Measurements from ENCODE around the gene ADAMTS3.
A peak's percentile ranks its signal among the peaks of the same experiment; 100 is the strongest.

The ADAMTS3 gene

DNA sequence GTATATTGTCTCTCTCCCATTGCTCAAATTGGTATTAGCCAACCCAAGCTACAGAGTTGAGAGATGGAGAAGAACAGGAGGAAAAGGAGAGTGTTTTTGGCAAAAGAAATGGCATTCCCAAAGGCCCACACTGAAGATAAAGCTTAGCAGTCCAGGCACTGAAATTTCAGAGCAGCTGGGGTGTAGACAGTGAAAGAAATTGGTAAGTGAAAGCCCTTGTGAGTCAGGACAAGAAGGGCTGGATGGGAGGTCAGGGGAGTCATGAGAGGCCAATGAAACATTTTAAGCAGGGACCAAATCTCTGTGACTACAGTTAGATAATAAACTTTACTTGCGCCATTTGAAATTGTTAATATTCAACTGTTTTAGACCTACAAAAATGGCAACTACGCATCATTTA lies 177.7 kb downstream of the ADAMTS3 start:
- no peak for DNase-seq

DNA sequence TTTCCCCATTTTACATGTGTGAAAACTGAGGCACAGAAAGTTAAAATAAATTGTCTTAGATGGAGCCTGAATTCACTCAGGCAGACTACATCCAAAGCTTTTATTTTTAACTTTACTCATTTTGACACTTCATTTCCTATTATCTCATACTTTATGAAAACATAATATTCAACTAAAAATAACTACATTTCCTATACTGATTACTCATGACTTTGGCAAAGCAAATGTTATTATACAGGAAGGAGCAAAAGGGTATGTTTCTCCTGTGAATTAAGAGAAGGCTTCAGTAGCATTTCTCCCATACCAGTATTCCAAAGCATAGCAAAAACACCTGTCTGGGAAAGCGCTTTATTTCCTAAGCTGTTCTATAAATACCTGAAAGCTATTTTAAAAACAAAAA lies 178.6 kb downstream of the ADAMTS3 start:
- DNase-seq: no peak

DNA sequence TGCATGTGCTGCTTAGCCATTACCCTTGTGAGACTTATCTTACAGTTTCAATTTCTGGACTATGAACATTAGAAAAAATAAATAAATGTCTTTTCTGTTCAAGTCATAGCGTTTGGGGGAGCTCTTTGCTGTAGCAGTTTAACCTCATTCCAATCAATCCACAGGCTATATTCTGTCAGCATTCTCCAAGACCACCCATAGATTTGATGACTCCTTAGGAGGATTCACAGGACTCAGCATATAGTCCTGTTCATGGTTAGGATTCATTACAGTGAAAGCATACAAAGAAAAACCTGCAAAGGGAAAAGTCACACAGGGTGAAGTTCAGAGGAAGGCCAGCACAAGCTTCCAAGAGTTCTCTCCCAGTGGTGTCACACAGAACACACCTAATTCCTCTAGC lies 180.5 kb downstream of the ADAMTS3 start:
- DNase-seq: no peak

DNA sequence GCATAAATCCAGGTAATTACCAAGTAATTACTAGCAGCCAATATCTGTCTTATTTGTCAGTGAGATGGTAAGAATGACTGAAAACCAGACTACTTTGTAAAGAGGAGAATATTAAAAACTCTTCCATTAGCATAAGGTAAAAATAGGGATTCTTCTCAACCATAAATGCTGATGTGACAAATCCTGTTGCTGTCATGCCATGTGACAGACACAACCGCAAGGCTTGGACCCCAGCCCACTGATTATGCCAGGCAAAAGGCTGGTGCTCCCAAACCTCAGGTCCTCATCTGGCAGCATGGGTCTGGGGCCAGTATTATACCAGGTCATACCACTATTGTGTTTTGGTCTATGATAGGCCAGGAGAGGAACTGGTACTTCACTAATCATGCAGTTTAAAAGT lies 181.1 kb downstream of the ADAMTS3 start:
- no peak for DNase-seq

DNA sequence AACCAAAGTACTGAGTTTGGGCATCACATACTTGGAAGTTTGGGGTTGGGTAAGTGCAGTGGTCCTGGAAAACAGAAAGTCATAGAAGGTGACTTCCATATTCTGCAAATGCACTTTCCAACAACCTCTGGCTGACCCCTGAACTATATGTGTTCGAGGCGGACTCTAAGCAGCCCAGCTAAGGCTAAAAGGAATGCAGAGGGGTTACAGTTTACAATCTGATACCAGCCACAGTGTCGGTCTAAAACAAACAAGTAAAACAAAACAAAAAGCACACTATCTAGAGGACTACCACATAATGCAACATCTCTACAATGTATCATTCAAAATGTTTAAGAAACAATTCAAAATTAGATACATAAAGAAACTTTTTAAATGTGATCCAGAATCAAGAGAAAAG lies 185.6 kb downstream of the ADAMTS3 start:
- DNase-seq: no peak

DNA sequence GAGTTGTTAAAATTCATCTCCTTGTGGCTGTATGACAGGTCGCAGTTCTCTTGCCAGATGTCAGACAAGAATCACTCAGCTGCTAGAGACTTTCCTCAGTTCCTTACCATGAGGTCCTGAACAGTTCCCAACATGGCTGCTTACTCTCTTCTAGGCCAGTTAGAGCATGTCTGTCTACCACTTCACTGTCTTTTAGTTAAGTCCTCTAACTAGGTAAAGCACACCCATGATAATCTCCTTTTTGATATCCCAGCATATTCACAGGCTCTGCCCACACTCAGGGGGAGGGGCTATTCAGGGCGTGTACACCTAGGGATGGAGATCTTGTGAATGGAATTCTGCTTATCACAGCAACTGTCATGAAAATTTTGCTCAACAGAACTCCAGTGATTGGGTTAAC lies 190.1 kb downstream of the ADAMTS3 start:
- DNase-seq: no peak

DNA sequence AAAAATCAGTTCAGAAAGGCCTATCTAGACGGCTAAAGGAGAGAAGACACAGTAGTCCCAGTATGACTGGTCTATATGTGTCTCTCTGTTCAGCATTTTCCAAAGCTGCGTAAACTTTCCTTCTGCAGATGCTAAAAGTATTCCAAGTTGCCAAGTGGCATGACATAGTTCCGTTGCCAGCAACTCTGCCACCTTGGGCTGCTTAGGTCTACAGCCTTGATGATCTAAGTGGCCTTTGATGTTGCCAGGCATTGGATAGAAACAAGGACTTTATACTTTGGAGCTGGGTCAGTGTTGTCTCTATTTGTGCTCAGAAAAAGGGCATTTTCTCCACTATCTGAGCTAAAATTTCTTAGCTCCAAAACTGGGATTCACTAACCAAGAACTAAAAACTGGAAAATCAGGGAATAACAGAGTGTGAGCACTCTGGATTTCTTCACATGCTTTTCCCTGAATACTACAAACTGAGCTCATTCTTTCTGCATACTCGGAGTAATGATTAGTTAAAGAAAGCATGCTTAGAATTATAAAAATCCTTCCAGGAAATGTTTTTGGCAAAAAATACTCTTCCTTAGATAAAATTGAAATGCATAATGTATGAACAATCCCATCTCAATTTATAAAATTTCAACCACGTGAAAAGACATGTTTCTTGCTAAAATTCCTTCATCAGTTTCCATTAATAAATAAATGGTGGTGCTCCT lies 191.4 kb downstream of the ADAMTS3 start:
- DNase-seq: no peak

DNA sequence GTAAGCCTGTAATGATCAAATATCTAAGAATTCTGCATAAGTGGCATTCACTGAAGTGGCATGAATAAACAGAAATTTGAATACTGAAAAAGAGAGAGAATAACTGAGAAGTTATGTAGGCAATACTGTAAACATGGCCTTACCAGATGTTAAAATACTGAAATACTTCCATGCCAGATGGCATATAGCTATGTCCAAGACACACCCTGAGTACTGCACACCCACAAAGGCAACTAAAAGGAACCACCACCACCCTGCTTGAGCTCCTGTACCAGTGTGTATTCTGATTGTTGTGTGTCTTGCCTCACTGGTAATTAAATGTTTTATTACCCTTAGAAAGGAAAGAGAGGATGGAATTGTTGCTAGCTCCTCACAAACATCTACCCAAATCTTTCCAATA lies 192.1 kb downstream of the ADAMTS3 start:
- no peak for DNase-seq

DNA sequence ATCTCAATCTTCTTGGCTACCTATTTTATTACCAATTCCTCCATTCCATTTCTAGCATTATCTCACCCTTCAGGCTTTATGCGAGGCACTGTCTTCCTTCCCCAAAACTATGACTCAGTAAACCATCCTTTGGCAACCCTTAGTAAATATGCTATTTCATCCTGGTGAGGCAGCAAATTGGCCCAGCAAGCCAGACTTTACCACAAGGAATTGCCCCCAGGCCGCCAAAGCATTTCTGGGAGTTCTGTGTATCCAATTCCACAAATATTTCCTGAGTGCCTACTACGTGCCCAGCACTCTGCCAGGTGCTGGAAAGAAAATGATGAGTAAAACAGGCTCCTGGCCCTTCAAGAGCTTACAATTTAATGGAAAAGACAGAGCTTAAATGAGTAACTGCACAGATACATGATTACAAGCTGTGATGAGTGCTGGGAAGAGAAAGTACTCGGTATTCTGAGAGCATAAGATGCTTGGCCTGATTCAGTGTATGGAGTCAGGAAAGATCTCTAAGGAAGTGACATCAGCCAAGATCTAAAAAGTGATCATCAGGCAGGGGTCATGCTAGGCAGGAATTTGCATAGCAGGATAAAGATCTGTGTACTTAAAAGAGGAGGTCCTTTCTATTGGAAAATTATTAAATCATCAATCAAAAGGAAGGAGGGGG lies 193.8 kb downstream of the ADAMTS3 start:
- peak; percentile 50 for DNase-seq

DNA sequence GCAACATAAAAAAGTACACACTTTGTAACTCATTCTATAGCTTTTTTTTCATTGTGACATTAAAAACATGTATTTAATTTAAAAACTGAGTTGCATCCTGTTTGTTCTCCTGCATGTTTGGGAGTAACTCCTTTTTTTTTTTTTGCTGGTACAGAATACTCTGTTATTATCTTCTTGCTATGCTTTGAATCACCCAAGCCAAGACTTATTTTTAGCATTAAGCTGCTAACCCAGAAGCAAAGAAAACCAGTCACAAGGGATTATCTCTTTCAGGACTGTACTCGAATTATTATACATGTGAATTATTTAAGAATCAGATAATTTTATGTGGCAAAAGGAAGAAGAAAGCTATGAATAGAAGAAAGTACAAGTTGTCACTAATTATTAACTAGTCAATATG lies 194.9 kb downstream of the ADAMTS3 start:
- DNase-seq: no peak

DNA sequence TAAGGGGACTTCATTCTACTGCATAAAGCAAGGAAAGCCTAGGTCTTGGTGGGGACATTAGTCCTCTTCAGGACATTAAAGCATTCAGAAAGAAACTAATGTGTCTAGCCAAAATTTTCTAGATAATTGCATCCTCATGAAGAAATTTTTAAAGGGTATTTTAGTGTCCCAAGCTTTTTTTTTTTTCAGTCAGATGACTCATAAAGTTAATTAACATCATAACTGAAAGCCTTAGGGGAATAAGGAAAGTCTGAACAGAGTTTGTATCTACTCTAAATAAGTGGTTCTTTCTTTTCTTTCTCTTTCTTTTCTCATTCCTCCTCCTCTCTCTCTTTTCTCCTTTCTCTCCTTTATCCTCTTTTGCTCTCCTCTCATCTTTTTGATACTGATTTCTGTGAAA lies 202.4 kb downstream of the ADAMTS3 start:
- no peak for DNase-seq

DNA sequence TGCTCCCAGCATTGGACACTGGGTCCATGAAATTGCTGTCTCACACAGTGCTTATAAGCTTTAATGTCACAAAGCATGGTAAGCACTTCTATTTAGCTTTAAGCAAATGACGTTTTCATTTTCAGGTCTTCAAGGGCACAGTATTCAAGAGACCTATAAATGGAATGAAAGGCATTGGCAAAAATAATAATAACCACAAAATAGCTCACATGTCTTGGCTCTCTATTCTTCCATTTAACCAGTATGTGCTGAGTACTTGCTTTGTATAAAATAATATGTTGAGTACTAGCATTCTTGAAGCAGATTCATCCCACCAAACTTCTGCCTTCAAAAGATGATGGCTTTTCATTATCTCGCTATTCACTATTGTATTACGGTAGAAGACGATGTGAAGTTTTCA lies 203.0 kb downstream of the ADAMTS3 start:
- DNase-seq: no peak

DNA sequence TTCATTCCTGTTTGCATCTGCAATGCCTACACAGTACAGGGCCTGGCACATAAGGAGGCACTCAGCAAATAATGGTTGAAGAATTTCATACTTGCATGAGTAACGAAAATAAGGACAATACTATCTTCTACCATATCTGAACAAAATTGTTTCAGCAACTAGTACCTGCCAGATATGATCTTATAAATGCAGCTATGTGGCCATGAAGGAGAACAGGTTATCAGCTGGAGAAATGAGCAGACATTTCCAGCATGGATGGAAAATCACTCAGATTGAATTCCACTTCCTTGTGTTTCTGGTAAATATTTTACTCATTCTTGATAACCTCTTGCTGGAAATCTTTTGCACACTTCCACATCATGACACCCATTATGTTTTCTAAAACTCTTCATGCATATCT lies 204.0 kb downstream of the ADAMTS3 start:
- DNase-seq: no peak

DNA sequence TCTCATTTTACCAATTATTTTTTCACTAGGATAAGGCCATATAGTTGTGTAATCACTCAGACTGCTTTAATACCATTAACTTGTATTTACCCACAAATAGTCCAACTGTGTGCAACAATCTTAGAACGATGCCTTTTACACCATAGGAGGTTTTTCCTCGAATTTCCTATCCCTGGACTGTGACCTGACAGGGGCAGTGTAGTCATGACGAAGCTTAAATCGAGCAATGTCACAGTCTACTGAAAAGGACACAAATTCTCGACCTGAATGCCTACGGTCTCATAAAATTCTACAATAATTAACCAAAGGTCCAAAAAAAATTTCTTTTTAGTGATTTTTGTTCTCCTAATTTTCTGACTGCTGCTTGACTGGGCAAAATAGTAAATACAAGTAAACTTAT lies 208.9 kb downstream of the ADAMTS3 start:
- no peak for DNase-seq

DNA sequence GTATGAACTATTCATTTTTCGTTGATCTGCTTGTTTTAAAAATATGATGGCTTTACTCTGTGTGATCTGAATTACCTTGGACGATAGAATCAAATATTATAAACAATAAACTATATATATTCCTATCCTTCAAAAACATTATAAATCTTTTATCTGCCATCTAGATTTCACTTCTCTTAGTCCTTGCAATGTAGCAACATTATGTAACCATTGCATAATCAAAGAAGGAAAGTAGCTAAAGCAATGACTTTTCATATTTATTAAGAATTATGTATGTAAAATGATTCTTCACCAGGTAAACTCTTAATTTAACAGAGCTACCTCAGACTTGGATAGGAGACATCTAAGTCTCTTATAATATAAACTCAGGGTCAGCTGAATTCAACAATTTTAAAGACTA lies 210.5 kb downstream of the ADAMTS3 start:
- DNase-seq: peak; percentile 8

DNA sequence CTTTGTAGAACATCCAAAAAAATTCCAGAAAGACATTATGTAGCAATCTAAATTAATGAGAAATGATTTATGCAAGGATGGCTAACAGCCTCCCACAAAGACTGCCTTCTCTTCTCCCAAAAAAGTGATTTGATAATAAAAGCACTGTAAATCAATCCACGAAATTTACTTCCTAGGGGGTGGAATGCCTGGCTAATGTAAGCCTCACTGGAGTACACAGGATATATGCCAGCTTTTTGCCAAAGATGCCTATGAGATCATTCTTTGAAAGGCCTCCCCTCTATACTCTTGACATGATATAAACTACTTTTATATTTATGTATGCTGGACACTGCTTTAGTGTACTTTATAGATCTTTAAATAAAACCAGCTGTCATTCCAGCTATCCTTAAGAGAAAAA lies 211.1 kb downstream of the ADAMTS3 start:
- DNase-seq: no peak

DNA sequence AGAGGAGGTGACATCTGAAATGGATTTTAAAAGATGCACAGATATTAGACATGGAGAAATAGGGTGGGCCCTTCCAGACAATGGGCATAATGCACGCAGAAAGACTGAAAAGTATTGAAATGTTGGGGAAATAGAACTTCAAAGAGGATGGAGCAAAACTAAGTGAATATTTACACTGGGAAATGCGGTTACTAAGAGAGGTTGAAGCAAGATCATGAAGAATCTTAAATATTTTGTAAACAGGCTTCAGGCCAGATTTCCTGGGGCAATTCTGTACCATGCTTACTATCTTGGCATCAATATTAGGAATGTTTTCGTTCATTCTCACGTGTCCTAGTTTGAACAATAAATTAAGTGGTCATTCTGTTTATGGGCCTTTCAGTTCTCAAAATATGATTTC lies 216.3 kb downstream of the ADAMTS3 start:
- no peak for DNase-seq

DNA sequence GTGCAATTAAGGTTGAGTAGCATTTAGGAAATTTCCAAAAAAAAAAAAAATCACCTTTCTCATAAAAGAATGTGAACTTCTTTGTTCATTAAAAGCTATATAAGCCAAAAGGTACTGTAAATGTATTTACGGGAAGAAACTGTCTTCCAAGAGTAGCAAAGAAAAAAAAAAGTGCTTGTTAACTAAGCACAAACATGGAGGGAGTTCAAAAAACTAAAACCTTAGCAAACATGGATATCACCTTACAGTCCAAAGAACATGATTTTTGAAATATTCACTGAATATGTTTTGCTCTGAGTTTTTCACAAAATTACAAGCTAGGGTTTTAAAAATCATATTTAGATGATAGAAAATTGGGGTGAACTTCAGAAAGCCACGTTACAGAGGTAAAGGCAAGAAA lies 217.5 kb downstream of the ADAMTS3 start:
- DNase-seq: no peak

DNA sequence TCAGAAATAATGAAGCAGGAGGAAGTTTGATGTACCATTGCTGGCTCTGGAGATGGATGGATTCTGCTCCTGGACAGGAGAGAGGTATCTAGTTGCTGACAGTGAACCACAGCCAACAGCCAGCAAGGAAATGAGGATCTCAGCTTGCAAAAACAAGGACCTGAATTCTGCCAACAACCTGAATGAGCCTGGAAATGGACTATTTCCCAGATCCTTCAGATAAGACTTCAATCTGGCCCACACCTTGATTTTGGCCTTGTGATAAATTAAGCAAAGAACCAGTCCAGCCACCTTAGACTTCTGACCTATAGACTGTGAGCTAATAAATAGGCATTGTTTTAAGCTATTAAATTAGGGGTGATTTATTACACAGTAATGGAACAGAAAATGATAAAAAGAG lies 220.3 kb downstream of the ADAMTS3 start:
- no peak for DNase-seq

DNA sequence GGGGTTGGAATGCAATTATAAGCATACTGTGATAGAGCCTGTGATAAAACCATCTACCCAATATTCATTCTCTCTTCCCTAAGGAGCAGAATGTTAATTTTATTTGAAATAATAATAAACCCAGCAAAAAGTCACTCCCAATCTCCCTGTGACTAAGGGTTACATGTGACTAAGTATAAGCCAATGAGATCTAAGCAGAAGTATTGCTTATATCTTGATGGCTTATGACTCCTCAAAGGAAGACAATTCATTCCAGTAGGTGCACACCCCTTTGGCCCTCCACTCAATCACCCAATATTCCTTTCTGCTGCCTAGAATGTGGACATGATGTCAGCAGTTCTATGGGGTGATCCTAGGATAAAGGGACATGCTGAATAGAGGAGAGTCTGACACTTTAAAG lies 224.6 kb downstream of the ADAMTS3 start:
- DNase-seq: no peak

DNA sequence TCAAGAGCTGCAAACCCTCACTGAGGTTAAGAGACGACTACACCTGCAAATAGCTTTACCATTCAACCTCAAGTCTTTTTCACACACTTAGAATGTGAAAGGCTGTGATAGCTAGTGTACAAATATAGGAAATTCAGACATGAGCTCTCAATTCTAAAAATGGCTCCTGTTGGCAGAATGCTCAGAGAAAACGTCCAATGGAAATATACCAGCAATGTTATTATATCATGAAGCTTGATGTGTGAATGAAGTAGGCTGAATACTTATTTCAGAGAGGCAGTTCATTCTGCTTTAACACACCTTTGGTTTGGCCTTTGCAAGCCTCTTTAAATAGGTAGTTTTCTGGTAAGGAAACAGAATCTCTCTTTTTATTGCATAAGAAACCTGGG lies 227.6 kb downstream of the ADAMTS3 start:
- DNase-seq: no peak

DNA sequence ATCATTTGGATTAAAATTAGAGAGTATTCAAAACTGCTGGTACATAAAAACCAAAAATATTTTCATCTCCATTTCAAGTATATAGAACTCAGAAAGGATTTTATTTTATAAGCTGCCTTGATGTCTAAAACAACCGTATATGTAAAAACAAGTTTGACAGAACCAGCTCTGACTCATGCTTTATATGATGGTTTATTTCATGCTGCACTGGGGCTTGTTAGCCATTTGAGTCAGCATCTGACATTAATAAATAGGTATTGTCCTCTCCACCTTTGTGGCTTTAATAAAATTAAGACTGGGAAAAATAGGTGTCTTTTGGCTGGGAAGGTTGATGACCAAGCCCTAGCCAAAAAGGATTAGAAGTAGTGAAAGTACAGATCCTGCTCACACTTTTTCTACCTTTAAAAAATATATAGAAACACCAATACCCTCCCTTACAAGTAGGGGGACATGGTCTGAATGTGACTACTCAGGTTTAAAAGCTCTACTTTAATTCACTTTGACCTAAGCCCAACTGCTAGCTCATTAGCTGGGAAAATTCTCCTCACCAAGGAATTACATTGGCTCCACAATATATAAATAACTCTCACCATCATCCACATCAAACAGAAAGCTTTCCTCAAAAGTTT lies 228.1 kb downstream of the ADAMTS3 start:
- DNase-seq: no peak

DNA sequence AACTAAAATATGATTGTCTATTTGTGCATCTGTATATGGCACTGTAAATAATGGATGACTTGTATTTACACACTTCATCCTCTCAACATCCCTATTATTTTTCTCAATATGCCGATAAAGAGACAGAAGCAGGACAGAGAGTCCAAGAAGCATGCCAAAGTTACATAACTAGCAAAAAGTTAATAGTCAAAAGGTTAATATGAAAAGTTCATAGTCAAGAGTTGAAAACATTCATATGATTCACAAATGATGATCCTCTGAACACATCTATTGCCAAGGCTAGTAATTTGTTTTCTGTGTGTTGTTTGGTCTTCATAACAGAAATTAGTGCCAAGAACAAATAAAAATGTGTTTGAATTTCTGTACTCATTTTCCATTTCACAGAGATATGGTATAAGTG lies 231.0 kb downstream of the ADAMTS3 start:
- no peak for DNase-seq

DNA sequence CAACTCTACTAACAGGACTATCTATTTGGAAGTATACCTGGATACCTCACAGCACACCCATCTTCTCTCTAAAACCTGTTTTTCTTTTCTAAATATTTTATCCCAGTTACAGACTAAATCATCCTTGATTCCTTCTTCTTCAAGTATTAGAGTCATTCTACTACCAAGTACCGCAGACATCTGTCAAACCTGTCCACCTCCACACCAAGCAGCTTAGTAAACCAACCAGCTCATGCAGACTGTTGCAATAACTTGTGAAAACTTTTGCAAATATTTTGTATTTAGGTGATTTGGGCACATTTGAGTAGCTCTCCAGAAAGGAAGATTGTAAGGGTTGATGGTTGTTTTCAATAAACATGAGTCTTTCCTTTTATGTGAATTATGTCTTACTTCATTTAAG lies 238.6 kb downstream of the ADAMTS3 start:
- no peak for DNase-seq

Data from hematopoietic multipotent progenitor cell treated with erythropoietin and hydrocortisone succinate and interleukin-3 and kit ligand, for 4 days (in vitro differentiated cells).